ENCODE measurements around the gene WWOX. TPM values are rescaled to one million over a fixed set of nuclear protein-coding genes. Genes with fewer than 3 reads are reported as not detected.

The WWOX gene
- total RNA-seq, 1 donor from 2014 or later = 29.6 TPM

DNA sequence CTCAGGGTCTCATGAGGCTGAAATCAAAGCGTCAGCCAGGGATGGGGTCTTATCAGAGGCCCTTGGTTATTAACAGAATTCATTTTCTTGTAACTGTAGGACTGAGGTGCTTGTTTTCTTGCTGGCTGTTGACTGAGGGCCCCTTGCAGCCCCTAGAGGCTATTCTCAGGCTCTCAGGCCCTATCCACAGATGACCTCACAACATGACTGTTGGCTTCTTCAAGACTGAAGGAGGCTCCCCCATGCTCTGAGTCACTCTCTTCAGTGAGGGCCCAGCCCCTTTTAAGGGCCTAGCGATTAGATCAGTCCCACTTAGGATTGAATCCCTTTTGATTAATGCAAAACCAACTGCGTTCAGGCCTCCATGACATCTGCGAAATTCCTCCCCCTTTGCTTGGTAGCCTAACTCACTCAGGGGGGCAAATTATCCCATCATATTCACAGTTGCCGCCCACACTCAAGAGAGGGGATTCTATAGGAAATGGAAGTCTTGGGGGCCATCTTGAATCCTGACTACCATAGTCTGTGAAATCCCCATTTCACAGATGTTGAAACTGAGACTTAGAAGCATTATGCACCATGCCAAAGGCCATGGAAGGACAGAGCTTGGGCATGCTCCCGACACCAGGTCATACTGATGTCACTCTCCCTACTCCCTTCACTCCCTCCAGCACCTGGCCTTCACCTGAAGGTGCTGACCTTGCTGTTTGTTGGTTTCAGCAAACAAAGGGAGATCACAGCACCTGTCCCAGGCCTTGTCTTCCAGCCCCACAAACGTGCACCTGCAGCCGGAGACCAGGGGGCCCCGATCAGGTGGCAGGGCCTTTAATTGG is 908.8 kb downstream of the WWOX start:
- no peak for TF ChIP-seq CTCF (conservative IDR thresholded peaks at IDR 0.05; ENCODE audit: low read depth, low read length)
- H3K4me3 ChIP-seq (ENCODE audit: low read depth, low read length) = no peak overlapping the region
- no peak for DNase-seq (ENCODE audit: low read depth)

DNA sequence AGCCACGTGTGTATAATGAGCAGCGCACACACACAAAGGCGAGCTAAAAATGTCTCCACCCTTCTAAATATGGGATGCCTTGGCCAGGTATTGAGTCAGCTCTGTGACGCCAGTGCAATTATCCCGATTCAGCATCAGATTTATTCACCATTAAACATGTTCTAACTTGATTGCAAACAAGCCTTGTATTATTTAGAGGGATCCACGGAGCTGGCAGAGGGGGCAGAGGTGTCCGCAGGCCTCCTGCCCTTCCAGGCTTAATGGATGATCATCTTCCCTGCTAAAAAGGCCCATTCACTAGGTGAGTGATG is 909.4 kb downstream of the WWOX start:
- TF ChIP-seq CTCF (conservative IDR thresholded peaks at IDR 0.05; ENCODE audit: low read depth, low read length) = no peak
- DNase-seq (ENCODE audit: low read depth) = no peak
- no peak overlapping the region for H3K4me3 ChIP-seq (ENCODE audit: low read depth, low read length)

GRCh38 chr16:79009896-79010295 is 910.4 kb downstream of the WWOX start:
- no peak for DNase-seq (ENCODE audit: low read depth)
- H3K4me3 ChIP-seq (ENCODE audit: low read depth, low read length) = no peak overlapping the region
- TF ChIP-seq CTCF (conservative IDR thresholded peaks at IDR 0.05; ENCODE audit: low read depth, low read length) = no peak

- no peak overlapping the region for H3K4me3 ChIP-seq (ENCODE audit: low read depth, low read length)
- DNase-seq (ENCODE audit: low read depth) = no peak
- TF ChIP-seq CTCF (conservative IDR thresholded peaks at IDR 0.05; ENCODE audit: low read depth, low read length) = no peak
Measured at GRCh38 chr16:79011282-79011681, 911.8 kb downstream of the WWOX start.

GRCh38 chr16:79012671-79013434 is 913.4 kb downstream of the WWOX start:
- H3K4me3 ChIP-seq (ENCODE audit: low read depth, low read length) = no peak overlapping the region
- no peak for DNase-seq (ENCODE audit: low read depth)
- TF ChIP-seq CTCF (conservative IDR thresholded peaks at IDR 0.05; ENCODE audit: low read depth, low read length) = no peak

- DNase-seq (ENCODE audit: low read depth) = no peak
- TF ChIP-seq CTCF (conservative IDR thresholded peaks at IDR 0.05; ENCODE audit: low read depth, low read length) = no peak
- H3K4me3 ChIP-seq (ENCODE audit: low read depth, low read length) = no peak overlapping the region
Measured at GRCh38 chr16:79013930-79014660, 914.6 kb downstream of the WWOX start.

Measured in epithelial cell of proximal tubule (primary cell).